GM12878 (cell line): ENCODE results near the gene MEIG1. TPM values are rescaled to one million over a fixed set of nuclear protein-coding genes. Genes with fewer than 3 reads are reported as not detected.

Experiments used
- ATAC-seq: fragments of 200-7000 bp; cut with Tn5 transposase; 3 replicates; pipeline ENCODE4 v1.9.1; 2020; ENCODE audit warnings: mild to moderate bottlenecking, moderate library complexity
- BruUV-seq: library from RNA; stranded (reverse); fragments of 400-500 nt; replicated peaks from 2 replicates; lab custom pipeline; 2021; lab: Mats Ljungman, UMichigan
- CTCF ChIA-PET: fragments of 300-600 bp; sonication (Branson Sonifier 250); formaldehyde crosslinking; extraction: SDS; loops from one replicate; lab custom pipeline; 2021; ENCODE audit warnings: inconsistent platforms; lab: Yijun Ruan, JAX
- POLR2A ChIA-PET: fragments of 350-600 bp; formaldehyde crosslinking; extraction: SDS; loops from one replicate; lab custom pipeline; 2021; ENCODE audit warnings: inconsistent platforms; lab: Charles Lee
- RAD21 ChIA-PET: fragments of 300-600 bp; sonication (Branson Sonifier 250); formaldehyde crosslinking; loops from one replicate; lab custom pipeline; 2023; ENCODE audit warnings: antibody characterized with exemption; ENCODE audit not compliant: unreplicated experiment; lab: Charles Lee
- SMC1A ChIA-PET: fragments of 300-600 bp; sonication (Branson Sonifier 250); formaldehyde crosslinking; loops from one replicate; lab custom pipeline; 2023; ENCODE audit not compliant: unreplicated experiment, uncharacterized antibody; lab: Charles Lee
- DNase-seq: peaks from one replicate; pipeline ENCODE4 v3.0.0-alpha.2; 2011; ENCODE audit warnings: low read depth, low spot score
- FAIRE-seq: peaks from 3 replicates; lab custom pipeline; 2011; peaks lifted over from hg19 to GRCh38; lab: Jason Lieb, UNC
- H2AFZ ChIP-seq: 2 replicates; pipeline ENCODE4 v1.6.0; 2011; ENCODE audit warnings: low read depth, low read length, control low read depth; ENCODE audit not compliant: control insufficient read depth
- H3K27ac ChIP-seq: 2 replicates; pipeline ENCODE4 v1.5.1; 2011; ENCODE audit warnings: control low read depth; ENCODE audit not compliant: control insufficient read depth, insufficient read depth
- H3K27me3 ChIP-seq, 2 experiments: replicated peaks in 1 of 2; 2 replicates each; pipeline versions ENCODE4 v1.6.0 to v1.6.1; 2011; ENCODE audit warnings: low read length in 1 of 2; ENCODE audit not compliant: control insufficient read depth in 2 of 2, insufficient read depth in 2 of 2
- H3K36me3 ChIP-seq, 2 experiments: 2 replicates each; pipeline ENCODE4 v1.5.1; 2011; ENCODE audit warnings: low read length in 1 of 2; ENCODE audit not compliant: control insufficient read depth in 2 of 2, insufficient read depth in 2 of 2
- H3K4me1 ChIP-seq: 2 replicates; pipeline ENCODE4 v1.6.1; 2011; ENCODE audit warnings: mild to moderate bottlenecking, low read length, moderate library complexity, mixed read lengths; ENCODE audit not compliant: control insufficient read depth, insufficient read depth
- H3K4me2 ChIP-seq: 2 replicates; pipeline ENCODE4 v1.6.0; 2011; ENCODE audit warnings: control low read depth; ENCODE audit not compliant: control insufficient read depth, insufficient read depth
- H3K4me3 ChIP-seq: fragments of 200-600 bp; sonication (generic); 2 replicates; pipeline ENCODE4 v1.5.1; 2016
- H3K79me2 ChIP-seq: 2 replicates; pipeline ENCODE4 v1.6.0; 2011; ENCODE audit warnings: low read length; ENCODE audit not compliant: control insufficient read depth, insufficient read depth
- H3K9ac ChIP-seq: 2 replicates; pipeline ENCODE4 v1.8.0; 2011; ENCODE audit warnings: low read length, control low read depth, mixed read lengths; ENCODE audit not compliant: control insufficient read depth, insufficient read depth
- H3K9me3 ChIP-seq: replicated peaks from 3 replicates; pipeline ENCODE4 v1.5.1; 2011; ENCODE audit warnings: mild to moderate bottlenecking, low read length; ENCODE audit not compliant: control insufficient read depth, insufficient read depth
- H4K20me1 ChIP-seq: 2 replicates; pipeline ENCODE4 v1.6.0; 2011; ENCODE audit not compliant: control insufficient read depth, insufficient read depth
- CTCF ChIP-seq, 3 experiments: IDR thresholded peaks in 2 of 3; conservative IDR thresholded peaks in 1 of 3; 2 replicates each; pipeline ENCODE4 v1.5.1; 2011; ENCODE audit warnings: low read depth in 3 of 3, low read length in 3 of 3, mild to moderate bottlenecking in 3 of 3, control low read depth in 2 of 3, moderate library complexity in 2 of 3, inconsistent platforms in 1 of 3, mixed read lengths in 1 of 3; ENCODE audit not compliant: control insufficient read depth in 2 of 3, insufficient read depth in 1 of 3; ENCODE audit errors: extremely low read depth in 1 of 3
- HDAC6 ChIP-seq: fragments of 200-600 bp; sonication (generic); IDR thresholded peaks from one replicate; pipeline ENCODE4 v1.8.0; 2017; ENCODE audit warnings: antibody characterized with exemption; ENCODE audit not compliant: unreplicated experiment
- KDM1A ChIP-seq: fragments of 200-600 bp; sonication (generic); IDR thresholded peaks from 2 replicates; pipeline ENCODE4 v1.6.1; 2016; ENCODE audit warnings: borderline replicate concordance
- ZBTB40 ChIP-seq: fragments of 450-650 bp; IDR thresholded peaks from 2 replicates; pipeline ENCODE4 v1.6.1; 2016; ENCODE audit warnings: mild to moderate bottlenecking, moderate library complexity, borderline replicate concordance
- ZZZ3 ChIP-seq: IDR thresholded peaks from 2 replicates; pipeline ENCODE4 v1.6.1; 2011; ENCODE audit warnings: low read depth; ENCODE audit not compliant: control insufficient read depth, insufficient read length
- WGBS: methylation state at CpG from one replicate; pipeline ENCODE4 v1.1.6; 2016; ENCODE audit warnings: low lambda C conversion rate; ENCODE audit not compliant: insufficient replicate concordance, insufficient coverage; ENCODE audit errors: missing lambda C conversion rate; 5-methylcytosine and 5-hydroxymethylcytosine counted together
- in situ Hi-C: fragments of 300-500 bp; cut with MboI; formaldehyde crosslinking; loops from 9 replicates; pipeline ENCODE4 v1.14.3; 2018; ENCODE audit warnings: mixed read lengths
- intact Hi-C: fragments of 100-400 bp; cut with micrococcal nuclease; formaldehyde crosslinking; loops from one replicate; pipeline ENCODE4 v1.14.2; 2022; ENCODE audit not compliant: unreplicated experiment
- polyA plus RNA-seq, 11 experiments: library from polyadenylated mRNA; depleted of rRNA in 4 of 11; unstranded in 6 of 11; stranded (reverse) in 5 of 11; fragments of >200 nt; fragmentation: Nextera tagmentation in 4 of 11; fragmentation: Illumina TruSeq in 1 of 11; extraction: Ambion mirVana in 4 of 11; extraction: Trizol in 1 of 11; gene quantifications; 1 replicate in 1 of 11; 2 replicates in 10 of 11; pipeline versions ENCODE4 v1.2.1 to v1.2.3, GENCODE V29; 2011 to 2016; ENCODE audit warnings: inconsistent platforms in 2 of 11, missing spikeins in 2 of 11, low read depth in 1 of 11
- total RNA-seq, 4 experiments: library from RNA; depleted of rRNA in 3 of 4; stranded (reverse); fragments of >200 nt in 3 of 4; fragmentation: Illumina TruSeq in 1 of 4; extraction: Trizol in 1 of 4; gene quantifications; 2 replicates each; pipeline versions ENCODE4 v1.2.1 to v1.2.3, GENCODE V29; 2013 to 2021

MEIG1 gene
- total and polyA plus RNA-seq, 10 of the 15 experiments (the other 5 are each of a cell fraction or from before 2014, with no cell fraction given) = 0.13 to 1.9 (median 0.80) TPM; not detected in 2

DNA sequence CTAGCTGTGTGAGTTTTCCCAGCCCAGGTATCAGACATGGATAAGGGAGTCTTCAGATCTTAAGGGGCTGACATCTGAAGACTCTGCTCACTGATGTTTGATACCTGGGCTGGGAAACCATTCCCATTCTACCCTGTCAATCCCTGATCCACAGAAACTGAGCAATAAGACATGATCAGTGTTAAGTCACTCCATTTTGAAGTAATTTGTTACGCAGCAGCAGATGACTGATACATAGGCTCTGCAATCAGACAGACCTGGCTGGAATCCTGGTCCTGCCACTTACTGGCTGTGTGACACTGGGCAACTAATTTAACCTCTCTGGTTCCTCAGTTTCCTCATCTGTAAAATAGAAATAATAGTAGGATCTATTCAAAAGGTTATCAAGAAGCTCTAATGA, 11.9 kb upstream of the MEIG1 start:
- WGBS = 96% methylated on average over 1 of the region's 1 CpG
- peaks cover 42% of the 10 kb centered on the region for H3K79me2 ChIP-seq
- no peak overlapping the region for H3K9ac ChIP-seq
- in situ Hi-C loops = no loop called here
- ChIA-PET CTCF (interaction anchor here (0.7 to 1.3 kb wide), 2 partner anchors 25 to 409 kb away, joined by 3 to 6 read pairs; no protein-coding TSS in a partner anchor), RAD21 (no interaction called here), SMC1A (no interaction called here), POLR2A (interaction anchor here (1.3 kb wide), 1 partner anchor 67 kb away, joined by 4 read pairs; no protein-coding TSS in a partner anchor)
- no peak overlapping the region for H3K27ac ChIP-seq
- ATAC-seq = no peak
- FAIRE-seq = no peak
- 0 out of 2 replicates have a peak, but pooled peaks cover 4% of the 10 kb centered on the region for H4K20me1 ChIP-seq
- H3K9me3 ChIP-seq = no peaks in the 10 kb centered on the region
- H3K4me3 ChIP-seq = no peak overlapping the region
- no peak overlapping the region for H3K4me2 ChIP-seq
- H3K36me3 ChIP-seq = peaks cover 6 to 38% of the 10 kb centered on the region in 2 experiments
- no peak for DNase-seq
- H3K4me1 ChIP-seq = peaks cover 23% of the 10 kb centered on the region
- TF ChIP-seq ZBTB40 (no peak), KDM1A (no peak), ZZZ3 (no peak), CTCF (IDR thresholded peaks at IDR 0.05 in 2 of 3, conservative IDR thresholded peaks at IDR 0.05 in 1 of 3; ENCODE audit: control insufficient read depth in 2 of 3, extremely low read depth in 1 of 3, insufficient read depth in 1 of 3, low read depth in 3 of 3, low read length in 3 of 3) (no peak), HDAC6 (no peak)
- intact Hi-C loops = no loop called here
- no peak overlapping the region for H2AFZ ChIP-seq
- H3K27me3 ChIP-seq = no peaks in the 10 kb centered on the region
- BruUV-seq = no TSS peak
